Activated naive CD4-positive, alpha-beta T cell (primary cell): ENCODE results near the gene DCHS1.

Source experiments
- DNase-seq, 4 experiments: peaks; one replicate each; lab custom pipeline; 2025; lab: John Stamatoyannopoulos, UW

DCHS1 gene

GRCh38 chr11:6587360-6587953 lies 68.2 kb downstream of the DCHS1 start:
- DNase-seq: no peak

GRCh38 chr11:6586434-6587359 lies 68.9 kb downstream of the DCHS1 start:
- no peak for DNase-seq

GRCh38 chr11:6584528-6584927 lies 71.1 kb downstream of the DCHS1 start:
- no peak for DNase-seq

- DNase-seq: no peak
Measured at GRCh38 chr11:6583584-6583983, 72.0 kb downstream of the DCHS1 start.

- no peak for DNase-seq
Measured at GRCh38 chr11:6579681-6580080, 75.9 kb downstream of the DCHS1 start.

GRCh38 chr11:6578134-6578533 lies 77.5 kb downstream of the DCHS1 start:
- no peak for DNase-seq

- DNase-seq: no peak
Measured at GRCh38 chr11:6576471-6577373, 78.9 kb downstream of the DCHS1 start.

GRCh38 chr11:6574816-6575715 lies 80.5 kb downstream of the DCHS1 start:
- no peak for DNase-seq

GRCh38 chr11:6572215-6572614 lies 83.4 kb downstream of the DCHS1 start:
- no peak for DNase-seq

GRCh38 chr11:6571434-6572008 lies 84.1 kb downstream of the DCHS1 start:
- no peak for DNase-seq
